GM19463 (cell line): Measurements from ENCODE around the gene MBD5.
"Not testable (repeated sequence)": the region's sequence is repeated elsewhere in the genome, so short reads cannot be mapped to it uniquely, and the experiment has no call there.

Source experiments
- ATAC-seq: cut with Tn5 transposase; IDR thresholded peaks from one replicate; pipeline ENCODE4 v1.9.1; 2021; ENCODE audit warnings: mild to moderate bottlenecking, moderate library complexity; ENCODE audit not compliant: unreplicated experiment

The MBD5 gene

DNA sequence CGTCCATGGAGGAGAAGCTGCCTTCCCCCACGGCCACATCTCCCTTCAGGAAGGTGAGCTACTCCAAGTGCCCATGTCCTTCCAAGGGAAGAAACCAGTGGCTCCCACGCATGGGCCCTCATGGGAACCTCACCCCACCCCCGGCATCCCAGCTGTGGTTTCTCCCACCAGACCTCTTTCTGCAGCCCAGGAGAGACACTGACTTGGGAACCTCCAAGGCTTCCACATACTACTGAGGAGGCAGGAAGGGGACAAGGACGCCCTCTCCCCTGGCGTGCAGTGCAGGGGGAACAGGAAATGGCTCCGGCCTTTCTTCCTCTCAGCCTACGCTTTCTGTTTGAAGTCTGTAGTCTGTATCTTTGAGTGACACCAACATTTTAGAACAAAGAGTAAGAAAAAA is 519.1 kb downstream of the MBD5 start:
- ATAC-seq, result peak; percentile 65

DNA sequence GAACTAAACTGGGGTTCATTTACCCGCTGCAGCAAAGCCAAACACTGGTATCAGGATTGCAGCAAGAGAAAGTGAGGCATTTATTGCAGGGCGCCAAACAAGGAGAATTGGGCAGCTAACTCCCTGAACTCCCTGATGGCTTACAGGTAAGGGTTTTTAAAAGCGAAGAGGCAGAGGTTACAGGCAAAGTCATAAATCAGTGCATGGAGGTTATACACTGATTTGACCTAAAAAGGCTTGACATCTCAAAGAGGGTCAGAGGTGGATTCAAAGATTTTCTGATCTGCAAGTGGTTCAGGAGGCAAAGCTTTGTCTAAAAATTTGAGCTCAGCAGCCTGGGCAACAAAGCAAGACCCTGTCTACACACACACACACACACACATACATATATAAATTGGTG is 520.9 kb downstream of the MBD5 start:
- no peak for ATAC-seq

DNA sequence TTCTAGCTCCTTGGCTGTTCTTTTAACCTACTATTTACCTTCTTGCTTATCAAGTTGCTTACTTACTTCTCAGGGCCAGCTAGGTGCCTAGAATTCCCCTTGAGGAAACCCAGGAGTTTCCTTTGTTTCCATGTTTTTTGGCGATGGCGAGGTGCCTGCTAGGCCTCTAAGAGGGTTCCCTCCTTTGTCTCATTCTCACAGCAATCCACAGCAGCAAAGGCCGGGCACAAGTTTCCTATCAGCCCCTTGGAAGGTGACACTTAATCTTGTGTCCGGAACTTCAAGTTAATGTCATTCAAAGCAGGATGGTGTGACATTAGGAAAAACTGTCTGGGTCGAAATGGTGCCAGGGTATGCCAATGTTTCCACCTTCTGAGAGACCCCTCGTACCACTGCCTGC is 521.7 kb downstream of the MBD5 start:
- no peak for ATAC-seq

DNA sequence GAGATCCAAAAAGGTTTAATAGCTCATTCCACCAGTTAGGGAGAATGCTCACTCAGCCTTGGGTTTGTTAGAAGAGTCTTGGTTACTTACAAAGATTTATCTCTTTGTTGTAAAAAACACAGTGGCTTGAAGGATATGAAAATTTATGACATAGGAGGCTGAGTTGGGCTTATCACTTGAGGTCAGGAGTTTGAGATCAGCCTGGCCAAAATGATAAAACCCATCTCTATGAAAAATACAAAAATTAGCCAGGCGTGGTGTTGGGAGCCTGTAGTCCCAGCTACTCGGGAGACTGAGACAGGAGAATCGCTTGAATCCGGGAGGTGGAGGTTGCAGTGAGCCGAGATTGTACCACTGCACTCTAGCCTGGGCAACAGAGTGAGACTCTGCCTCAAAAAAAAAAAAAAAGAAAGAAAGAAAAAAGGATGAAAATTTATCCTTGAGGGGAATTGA is 522.2 kb downstream of the MBD5 start:
- ATAC-seq, result not testable (repeated sequence)

DNA sequence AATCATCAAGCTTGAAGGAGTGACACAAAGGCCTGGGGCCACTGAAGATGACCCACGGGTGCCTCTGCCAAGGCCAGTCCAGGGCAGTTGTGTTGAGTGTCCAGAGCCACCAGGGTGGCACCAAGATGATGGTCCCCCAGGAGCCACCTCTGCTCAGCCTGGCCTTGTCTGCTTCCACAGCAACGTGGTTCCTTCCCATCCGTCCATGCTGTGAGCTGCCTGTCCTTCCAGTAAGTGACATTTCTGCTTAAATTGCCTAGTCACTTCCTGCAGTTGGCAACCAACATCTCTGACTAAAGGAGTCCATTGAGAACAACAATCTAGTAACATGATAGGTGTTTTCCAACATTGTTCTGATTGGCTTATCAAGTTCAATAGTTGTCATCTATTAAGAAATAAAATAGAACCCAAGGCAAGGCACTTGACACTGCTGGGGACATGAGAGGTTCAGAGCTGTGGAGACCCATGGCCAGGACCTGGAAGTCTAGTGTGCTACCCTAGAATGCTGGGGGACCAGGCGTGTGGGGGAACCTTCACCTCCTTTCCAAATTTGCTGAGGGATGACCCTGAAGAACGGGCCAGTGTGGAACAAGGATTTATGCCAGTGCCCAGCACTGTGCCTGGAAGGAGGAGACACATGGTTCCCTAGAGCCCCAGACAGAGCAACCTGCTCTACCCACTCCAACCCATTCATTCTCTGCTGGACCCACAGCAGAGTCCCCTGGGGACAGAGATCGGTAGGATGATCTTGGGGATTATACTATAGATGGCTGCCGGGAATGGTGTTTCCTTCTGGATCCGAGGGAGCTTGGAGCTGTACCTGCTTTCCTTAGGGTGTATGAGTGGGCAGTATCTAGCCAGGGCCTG is 524.7 kb downstream of the MBD5 start:
- no peak for ATAC-seq

DNA sequence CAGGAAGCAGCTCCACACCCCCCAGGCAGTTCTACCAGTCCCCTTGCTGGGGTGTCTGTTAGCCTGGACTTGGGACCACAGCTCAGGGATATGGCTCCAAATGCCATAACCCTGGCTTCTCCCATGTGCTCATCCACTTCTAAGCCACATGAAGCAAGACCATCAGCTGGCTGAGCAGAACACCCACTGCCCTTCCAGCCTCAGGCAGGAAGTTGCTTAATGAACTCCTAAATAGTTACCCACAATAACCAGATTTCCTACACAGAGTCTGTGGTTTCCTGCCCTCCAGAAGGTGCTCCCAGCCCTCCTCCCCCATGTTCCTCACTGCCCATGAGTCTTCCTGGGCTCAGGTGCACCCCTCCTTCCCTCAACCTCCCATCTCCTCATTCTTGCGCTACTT is 525.4 kb downstream of the MBD5 start:
- no peak for ATAC-seq

DNA sequence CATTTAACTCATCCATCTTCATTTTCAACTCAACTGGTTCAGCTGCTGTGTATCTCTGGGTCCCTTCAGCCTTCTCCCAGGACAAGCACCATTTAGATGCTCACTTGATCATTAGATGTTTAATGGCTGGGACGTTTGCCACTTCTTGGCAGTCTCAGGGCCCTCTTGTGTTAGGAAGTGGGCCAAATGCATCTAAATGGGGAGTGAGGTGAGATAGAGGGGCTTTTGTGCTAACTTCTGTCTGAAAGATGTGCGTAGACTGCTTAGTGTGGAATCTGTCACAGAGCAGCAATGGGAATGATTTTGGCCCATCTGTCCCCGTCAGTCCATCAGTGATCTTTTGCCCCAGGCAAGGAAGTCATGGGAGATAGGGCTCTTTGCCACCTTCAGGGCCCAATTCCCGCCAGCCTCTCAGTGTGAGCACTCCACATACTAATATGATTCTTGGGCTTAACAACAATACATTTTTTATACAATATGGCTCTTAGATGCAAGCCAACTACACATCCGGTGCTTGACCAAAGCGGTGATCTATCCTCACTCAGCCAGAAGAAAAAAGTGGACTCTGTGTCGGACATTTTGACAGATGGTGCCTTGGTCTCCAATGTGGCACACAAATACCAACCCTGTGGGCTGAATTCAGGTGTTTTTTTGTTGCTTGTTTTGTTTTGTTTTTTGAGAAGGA is 528.0 kb downstream of the MBD5 start:
- no peak for ATAC-seq

DNA sequence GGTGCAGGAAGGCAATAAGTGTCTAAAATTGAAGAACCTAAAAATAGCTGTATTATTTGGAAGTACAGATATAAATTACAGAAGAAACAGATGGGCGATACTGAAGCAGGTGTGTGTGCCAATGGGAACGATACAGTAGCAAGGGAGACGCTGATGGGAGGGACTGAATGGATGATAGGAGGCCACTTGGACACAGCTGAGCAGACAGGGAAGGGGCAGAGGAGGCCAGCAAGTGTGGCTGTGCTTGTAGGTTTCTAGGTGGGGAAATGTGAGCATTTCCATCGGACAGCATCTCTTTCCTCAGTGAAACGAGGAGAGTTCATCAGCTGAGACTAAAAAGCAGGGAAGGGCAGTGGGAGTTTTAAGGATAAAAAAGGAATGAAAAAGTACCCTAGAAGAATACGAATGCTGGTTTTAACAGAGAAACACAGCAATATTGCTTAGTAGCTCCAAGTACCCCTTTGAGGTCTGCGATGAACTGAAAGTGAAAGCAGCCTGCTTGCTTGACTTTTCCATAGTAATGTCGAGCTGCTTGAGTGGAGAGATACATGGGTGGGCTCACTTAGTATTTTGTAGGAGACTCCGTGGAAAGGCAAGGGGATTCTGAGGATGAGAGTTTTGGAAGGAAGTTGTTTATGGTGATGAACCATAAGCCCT is 531.9 kb downstream of the MBD5 start:
- ATAC-seq, result peak; percentile 48

DNA sequence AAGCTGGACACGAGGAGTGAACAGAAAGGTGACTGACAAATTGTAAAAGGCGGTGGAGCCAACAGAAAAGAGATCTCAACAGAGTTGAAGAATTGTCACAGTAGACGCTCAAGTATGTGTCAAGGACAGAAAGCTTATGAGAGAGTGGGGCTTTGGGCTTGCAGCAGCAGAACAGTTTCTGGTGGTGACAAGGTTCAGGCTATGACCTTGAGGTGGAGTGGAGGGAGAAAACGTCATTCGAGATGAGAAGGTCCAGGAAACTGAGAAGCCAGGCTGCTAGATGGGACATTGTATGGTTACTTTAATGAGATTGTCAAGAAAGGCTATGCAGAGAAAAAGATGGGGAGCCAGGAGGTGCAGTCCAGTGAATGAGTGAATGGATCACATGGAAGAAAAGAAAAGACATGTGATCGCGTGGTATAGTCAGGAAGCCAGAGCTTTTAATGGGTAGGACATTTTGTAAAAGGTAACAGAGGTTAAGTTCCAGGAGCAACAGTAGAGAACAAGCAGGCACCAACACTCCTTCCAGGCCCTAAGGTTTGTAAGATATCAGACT is 532.5 kb downstream of the MBD5 start:
- no peak for ATAC-seq

DNA sequence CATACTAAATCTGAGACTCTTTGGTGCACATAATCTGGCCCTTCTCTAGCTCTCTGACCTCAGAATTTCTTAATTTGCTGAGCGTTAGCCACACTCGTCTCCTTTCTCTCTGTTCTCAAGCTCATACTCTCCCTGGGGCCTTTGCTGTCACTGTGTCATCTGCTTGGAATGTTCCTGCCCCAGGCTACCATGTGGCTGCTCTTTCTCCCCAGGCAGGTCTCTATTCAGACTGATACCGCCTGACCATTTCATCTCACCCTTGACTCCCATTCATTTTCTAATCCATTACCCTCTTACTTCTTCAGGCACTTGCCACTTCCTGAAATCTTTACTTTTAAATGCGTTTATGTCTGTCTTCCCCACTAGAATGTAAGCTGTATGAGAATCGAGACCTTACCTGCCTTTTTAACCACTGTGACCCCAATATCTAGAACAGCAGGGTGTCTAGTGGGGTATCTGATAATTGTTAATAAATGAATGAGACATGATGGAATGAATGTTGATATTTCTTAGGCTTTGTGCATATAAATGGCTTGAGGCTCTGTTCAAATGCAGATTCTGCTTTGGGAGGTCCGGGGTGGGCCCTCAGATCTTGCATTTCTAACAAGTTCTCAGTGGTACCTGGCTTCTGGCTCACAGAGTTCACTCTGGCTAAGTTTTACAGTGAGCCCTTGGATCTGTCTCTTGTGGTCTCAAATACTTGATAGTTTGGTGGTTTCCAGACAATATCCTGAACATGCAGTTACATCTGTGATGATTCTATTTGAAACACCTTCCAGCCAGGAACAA is 533.8 kb downstream of the MBD5 start:
- ATAC-seq, result no peak

DNA sequence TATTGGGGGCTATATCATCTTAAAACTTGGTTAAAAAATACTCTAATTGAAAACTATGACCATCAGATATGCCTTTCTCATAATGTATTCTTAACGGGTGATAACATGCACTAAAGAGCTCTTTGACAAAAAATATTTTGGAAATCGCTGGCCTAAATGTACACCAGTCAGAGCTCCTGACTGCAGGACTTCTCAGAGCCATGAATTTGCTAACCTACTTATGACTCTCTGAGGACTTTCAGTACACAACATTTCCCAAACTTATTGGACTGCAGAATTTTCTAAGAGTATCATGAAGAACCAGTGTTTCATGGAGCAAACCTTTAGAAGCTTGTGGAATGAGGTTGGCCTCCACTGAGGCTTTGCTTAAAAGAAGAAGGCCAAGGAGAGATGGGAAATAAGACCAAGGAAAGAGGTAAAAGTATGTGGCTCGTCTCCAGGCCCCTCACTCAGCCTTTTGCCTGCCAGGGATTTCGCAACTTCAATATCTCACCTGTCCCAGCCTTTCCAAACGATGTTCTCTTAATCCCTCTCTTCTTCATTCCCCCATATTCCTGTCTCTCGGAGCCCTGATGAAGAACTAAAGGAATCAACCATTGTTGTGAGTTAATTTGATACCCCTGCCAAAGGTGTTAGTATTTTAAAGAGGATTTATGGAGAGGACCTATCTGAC is 534.9 kb downstream of the MBD5 start:
- ATAC-seq, result no peak

DNA sequence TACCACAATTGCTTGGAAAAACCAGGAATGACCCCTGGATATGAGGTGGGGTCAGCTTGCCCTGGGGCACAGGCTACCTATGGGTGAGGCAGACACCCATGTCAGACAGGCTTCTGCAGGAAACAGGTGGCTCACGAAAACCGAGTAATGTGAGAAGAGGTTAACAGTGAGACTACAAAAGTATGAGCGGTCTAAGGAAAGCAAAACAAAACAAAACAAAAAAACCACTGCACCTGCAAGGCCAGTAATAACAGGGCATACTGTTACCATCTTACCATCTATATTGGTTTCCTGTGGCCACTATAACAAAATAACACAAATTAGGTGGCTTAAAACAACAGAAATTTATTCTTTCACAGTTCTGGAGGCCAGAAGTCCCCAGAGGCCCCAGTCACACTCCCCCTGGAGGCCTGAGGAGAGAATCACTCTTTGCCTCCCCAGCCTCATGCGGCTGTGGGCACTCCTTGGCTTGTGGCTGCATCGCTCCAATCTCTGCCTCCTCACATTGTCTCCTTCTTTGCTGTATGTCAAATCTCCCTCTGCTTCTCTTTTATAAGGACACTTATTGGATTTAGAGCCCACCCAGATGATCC is 537.0 kb downstream of the MBD5 start:
- peak; percentile 63 for ATAC-seq

DNA sequence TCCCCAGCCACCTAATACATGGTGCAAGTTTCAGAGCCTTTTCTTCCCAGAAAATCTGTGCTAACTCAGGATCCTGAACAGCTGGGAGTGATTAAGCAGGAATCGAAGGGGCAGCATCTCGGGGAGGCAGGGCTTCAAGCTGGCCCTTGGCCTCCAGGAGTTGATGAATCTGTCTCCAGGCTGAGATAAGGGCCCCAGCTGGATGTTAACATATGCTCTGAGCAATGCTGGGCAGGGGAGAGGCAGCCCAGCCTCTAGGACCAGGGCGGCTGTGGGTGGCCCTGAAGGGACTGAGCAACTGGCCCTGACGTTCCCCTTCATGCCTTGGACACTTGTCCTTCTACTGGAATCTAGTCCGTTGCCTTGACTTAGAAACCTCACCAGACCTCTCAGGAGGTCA is 539.6 kb downstream of the MBD5 start:
- ATAC-seq, result no peak

DNA sequence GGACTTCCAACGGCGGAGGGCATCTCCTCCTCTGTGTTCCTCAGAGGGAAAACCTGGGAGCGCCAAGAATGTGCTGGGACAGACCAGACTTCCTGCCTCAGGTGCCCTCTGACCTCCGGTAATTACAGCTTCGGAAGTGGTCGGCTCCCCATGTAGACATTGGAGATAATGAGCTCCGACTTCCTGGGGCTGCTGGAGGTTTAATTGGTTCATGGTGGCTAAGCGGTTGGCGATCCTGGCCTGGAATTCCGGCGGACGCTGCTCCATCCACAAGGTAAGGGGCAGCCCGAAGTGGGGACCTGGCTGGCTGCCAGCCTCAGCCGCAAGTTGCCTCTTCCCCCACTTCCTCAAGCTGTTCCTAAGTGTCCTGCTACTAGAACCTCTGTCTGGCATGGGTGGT is 540.5 kb downstream of the MBD5 start:
- no peak for ATAC-seq

DNA sequence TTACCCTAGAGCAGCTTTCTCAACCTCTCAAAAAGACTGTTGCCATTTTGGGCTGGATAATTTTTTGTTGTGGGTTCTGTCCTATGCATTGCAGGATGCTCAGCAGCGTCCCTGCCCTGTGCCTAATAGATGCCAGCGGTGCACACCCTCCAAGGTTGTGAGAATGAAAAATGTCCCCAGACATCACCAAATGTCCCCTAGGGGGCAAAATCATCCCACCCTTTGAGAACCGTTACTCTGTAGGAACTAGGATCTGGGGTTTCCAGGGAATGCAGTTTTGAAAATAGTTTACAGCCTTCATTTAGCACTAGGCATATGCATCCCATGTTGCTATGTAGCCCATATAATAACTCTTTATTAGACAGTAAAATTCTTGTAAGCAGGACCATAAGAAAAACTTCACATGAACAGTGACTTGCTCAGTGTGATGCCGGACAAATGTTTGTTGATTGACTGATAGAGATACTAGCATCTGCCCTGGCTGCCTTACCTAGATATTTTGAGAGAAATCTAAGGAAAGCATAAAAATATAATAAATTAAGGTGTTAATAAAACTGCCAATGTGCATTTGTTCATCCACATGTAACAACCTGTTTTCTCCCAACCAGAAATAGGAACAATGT is 544.5 kb downstream of the MBD5 start:
- no peak for ATAC-seq
